ENCODE results near the gene AVPR2.

Gene AVPR2

DNA sequence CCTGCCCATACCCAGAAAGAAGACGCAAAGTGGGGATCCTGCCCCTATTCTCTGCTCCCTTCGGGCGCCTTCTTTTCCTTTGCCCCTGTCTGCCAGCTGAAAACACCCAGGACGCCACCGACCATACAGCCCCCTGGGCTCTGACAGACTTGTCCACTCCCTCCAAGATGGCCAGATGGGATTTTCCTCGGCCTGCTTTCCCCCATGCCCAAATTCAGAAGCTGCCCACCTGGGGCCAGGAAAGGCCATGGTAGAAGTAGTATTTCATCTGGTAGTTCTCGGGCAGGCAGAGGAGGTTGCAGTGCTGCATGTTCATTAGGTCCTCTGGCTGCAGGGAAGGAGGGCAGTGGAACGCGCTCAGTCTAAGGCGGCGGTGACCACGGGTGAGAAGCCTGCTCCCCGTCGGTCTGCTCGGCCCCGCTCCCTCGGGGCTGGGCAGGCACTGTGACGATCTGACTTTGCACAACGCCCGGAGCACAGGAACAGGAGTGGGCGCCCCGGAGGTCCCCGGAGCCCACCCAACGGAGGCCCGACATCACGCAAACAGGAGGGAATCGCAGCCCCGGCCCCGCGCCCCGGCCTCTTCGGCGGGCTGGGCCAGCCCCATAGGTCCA lies 29.8 kb downstream of the AVPR2 start:
- no peak for DNase-seq

DNA sequence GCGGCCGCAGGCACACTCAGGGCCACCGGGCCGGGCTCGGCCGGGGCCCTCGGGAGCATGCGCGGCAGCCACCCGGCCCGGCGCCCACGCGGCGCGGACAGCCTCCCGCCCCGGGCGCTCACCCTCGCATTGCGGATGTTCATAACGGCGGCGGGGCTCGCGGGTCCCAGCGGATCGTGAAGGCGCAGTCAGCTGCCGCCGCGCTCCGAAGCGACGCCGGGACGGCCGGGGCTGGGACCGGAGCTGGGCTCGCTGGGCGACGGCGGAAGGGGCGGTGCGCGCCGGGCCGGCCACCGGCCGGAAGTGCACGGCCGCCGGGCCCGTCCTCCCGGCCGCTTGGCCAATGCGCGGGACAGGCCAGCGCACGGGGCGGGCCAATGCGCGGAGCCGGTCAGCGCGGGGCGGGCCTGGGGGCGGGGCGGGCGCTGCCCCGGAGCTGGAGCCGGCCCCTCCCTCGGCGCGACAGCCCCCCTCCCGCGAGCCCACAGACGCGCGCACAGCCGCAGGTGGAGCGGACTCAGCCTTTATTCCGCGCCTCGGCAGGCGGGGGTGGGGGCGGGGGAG lies 30.4 kb downstream of the AVPR2 start, which contains the start of gene NAA10:
Gene NAA10 (minus strand): TSS at position 276 of the 564 bp plus-strand sequence. CDS start 133 bp downstream, at position 143.
- peak; percentile 37 for DNase-seq

DNA sequence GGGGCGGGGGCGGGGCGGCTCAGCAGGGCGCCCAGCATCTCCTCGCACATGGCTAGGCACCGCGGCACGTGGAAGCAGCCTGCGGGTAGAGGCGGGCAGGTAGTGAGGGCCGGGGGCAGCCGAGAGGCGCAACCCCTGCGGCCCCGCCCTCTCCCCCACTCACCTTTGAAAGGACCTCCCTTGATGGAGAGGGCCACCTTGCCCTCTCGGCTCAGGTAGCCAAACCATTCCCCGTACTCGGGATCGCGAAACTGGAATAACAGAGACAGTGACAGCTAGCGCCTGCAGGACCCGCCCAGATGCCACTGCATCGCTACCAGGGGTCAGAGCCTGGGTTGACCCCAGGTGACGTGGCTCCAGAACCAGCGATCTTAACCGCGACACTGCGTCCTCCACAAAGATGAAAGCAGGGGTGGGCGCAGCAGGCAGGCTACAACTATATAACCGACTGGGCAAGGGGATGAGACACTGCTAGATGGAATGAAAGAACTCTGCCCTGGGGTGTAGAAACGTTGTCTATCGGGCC lies 30.9 kb downstream of the AVPR2 start:
- DNase-seq = no peak

DNA sequence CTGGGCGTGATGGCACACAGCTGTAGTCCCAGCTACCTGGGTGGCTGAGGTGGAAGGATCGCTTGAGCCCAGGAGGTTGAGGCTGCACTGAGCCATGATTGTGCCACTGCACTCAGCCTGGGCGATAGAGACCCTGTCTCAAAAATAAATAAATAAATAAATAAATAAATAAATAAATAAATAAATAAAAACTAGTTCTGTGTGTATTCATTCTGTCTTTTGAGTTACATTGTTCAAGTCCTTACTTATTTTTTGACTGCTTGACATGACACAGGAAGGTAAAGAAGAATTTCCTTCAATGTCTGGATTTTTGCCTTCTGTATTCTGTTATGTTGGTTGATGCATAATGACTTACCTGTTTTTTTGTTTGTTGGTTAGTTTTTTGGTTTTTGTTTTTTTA lies 32.6 kb downstream of the AVPR2 start:
- DNase-seq = no peak

DNA sequence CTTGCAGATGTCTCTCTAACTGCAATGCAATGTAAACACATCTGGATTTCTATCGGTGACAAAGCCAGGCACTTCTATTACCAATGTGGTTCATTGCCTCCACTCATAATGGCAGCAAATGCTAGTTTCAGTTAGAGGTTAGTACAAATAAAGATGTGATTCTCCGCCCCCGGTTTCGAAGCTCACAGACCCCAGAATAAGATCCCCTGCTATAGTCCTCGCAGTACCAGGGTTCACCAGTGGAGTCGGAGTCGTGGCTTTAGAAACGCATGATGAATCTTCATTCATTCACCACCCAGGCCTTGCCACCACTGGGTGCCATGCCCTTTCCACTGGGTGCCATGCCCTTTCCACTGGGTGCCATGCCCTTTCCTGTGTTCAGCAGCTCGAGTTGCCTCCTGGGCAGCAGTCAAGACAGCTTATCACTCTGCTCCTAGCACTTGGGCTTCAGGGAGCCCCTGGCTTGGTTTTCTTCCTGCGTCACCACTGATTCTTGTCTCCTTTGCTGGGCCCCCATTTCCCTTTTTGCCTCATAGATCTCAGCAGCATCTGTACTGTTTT lies 33.8 kb downstream of the AVPR2 start:
- DNase-seq = no peak

DNA sequence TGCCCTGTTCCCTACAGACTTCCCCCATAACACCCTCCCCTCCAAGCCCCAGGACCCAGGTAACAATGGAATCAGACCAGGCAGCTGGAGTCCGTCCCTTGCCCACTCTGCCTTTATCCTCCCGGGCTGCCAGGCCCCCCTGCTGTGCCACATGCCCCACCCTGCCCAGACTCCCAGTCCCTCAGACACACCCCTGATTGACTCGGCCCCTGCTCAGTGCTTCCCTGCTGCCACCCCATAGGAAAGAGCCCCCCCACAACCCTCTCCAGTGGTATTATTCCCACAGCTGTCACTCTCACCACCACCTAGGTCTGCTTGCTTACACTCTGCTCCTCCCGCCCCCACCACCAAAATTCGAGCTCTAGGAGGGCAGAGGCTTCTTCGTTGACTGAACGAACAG lies 35.1 kb downstream of the AVPR2 start:
- DNase-seq = no peak

DNA sequence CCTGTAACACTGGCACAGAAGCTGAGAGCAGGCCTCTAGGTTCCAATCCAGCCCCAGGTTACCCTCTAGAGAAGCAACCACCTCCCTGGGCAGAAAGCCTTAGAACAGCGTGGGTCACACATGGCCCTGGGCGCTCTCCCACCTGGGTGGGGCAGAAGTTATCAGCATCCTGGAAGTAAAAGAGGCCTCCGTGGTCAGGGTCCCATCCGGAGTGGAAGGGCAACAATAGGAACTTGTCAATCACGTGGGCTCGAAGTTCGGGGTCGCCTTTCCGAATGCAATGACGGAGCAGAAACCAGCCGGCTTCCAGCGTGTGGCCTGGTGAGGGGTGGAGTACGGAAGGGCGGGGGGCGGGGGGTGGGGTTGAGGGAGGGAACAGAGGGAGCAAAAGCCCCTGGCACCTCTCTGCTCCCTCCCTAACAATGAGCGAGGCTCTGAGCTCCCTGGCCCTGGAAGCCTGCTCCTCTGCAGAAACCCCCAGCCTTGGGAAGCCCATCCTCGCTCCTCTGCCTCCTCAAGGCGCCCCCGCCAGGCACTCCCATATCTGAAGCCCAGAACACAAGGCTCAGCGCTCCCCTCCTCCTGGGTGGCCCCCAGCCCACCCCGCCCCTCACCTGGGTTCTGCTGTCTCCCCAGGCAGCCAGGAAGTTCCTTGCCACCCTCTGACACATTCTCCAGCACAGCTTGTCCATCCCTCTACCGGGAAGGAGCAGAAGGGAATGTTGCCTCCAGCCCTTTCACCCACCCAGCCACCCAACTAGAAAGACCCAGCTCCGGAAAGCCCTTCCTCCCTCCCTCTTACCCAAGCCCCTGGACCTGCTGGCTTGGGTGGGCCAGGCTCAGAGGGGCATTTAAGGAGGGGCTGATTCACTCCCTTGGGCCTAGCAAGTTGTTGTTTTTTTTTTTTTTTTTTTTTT lies 37.1 kb downstream of the AVPR2 start:
- DNase-seq = no peak

DNA sequence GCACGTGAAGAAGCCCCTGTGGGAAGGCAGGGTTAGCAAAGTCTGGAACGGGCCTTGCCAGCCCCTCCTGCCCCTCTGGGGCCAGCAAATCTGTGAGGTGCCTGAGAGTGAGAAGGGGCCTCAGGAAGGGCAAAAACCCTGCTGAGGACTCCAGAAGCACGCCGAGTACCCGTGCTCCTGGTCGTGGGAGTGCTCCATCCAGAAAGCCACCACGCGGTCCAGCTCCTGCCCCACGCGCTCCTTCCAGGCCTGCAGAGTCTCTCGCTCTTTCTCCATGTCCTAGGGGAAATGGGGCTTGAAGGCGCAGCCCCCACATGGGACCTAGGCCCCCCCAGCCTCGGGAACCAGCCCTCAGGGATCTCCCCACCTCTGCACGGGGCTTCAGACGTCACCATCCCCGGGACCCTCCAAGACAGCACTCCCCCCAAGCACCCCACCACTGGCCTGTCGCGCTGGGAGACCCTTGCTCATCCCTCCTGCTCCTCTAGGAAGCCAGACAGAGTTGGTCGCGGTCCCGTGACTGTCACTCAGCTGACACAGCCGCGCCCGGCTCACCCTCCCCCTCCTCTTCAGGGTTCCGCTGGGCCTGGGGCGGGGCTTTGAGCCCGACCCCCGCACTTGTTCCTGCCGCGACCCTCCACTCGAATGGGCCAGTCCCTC lies 39.8 kb downstream of the AVPR2 start, which contains the start of gene RENBP:
Gene RENBP (minus strand): TSS at position 504 of the 660 bp plus-strand sequence. CDS start 33 bp downstream, at position 471.
- DNase-seq = no peak

DNA sequence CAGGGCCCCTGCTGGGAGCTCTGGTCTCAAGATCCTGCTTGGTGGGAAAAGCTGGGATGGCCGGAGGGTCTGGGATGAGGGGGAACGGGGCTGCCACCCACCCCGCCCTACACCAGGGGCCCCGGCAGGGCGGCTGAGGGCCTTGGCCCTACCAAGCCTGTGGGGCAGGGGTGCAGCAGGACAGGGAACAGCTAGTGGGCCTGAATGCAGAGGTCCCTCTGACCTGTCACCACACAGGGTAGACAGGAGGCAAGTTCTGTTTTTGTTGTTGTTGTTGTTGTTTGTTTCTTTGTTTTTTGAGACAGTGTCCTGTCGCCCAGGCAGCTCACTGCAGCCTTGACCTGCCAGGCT lies 40.3 kb downstream of the AVPR2 start:
- no peak for DNase-seq

DNA sequence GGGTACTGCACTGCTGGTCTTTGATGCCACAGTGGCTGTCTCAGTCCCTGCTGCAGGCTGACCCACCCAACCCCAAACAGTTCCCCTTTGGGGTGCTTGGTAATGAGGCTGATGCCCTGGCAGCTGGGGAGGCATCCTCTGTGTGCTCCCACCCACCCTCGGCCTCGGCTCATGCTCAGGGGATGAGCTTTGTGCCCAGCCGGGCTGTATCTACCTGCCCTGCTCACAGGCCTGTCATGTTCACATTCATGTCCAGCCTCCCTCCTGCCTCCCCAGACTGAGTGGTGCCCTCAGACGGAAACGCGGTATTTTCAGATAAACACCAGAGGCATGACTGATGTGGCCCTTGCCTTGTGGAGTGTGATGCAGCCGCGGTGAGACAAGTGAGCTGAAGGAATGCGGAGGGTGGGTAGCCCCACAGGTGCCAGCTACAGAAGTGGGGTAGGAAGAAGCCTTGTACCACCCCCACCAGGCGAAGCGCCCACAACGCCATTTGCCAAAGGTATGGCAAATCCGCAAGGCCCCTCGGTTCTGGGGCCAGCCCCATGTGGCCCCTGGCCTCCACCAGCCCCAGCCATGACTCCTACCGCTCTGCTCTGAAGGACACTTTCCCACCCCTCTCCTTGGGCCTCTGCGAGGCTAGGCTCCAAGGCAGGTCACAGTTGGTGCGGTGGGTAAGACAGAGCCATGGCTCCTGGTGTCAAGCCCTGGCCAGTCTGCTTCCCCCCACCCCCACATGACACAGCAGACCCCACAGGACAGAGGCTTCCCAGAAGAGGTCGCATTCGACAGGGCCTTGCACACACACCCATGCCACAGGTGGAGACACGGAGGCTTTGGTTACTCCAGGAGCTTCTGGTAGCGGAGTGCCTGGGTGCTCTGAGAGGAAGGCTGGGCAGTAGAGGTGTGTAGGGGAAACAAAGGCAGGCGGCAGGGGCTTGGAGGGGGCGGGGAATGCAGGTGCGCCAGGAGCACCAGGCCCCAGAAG lies 41.8 kb downstream of the AVPR2 start:
- no peak for DNase-seq

DNA sequence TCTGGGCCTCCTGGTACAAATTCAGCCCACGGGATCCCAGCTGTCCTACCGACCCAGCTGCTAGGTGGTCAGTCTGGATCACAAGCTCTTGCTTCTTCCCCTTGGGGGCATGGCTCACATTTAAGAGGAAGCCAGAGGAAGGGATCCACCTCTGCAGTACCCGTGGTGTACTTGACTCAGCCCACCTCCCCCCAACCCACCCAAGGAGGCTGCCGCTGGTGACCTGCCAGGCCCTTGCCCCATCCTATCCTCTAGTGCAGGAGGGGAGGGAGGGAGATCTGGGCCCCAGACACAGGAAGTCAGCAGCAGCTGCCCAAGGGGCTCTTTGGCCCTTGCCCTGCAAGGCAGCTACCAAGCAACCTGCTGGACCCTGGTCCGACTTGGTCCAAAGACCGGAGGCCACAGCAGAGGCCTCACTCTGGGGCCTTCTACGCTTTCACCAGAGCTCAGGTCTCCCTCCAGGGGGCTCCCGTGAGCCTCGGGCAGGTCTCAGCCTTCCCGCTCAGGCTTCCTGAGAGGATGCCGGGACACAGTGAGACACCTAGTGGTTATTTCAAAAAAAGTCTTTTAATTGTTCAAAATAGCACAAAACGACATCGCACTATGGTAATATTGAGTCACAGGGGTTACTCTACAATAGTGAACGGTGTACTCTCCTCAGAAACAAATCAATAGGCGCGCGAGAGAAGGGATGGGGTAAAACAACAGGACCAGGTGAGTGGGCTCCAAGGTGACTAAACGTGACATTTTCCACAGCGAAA lies 42.7 kb downstream of the AVPR2 start:
- DNase-seq = peak; percentile 64

DNA sequence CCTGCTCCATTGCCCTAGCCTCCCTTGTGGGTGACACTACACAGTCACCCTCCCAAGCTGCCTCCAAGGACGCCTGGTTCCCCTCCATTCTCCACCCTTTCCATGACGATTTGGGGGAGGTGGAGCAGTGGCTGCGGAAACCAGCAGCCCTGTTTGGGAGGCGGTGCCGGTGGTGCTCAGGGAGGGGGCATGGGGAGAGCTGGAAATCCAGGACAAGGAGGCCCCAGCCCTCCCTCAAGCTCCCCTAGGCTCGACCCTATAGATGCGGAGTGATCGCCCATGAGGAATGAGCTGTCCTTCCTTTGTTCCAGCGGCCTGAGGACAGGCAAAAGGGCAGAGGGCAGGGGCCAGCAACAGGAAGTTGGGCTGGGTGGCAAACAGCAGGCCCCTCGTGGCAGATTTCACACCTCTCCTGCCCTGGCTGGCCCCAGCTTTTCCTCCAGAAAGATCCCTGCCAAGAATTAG lies 43.6 kb downstream of the AVPR2 start:
- no peak for DNase-seq

DNA sequence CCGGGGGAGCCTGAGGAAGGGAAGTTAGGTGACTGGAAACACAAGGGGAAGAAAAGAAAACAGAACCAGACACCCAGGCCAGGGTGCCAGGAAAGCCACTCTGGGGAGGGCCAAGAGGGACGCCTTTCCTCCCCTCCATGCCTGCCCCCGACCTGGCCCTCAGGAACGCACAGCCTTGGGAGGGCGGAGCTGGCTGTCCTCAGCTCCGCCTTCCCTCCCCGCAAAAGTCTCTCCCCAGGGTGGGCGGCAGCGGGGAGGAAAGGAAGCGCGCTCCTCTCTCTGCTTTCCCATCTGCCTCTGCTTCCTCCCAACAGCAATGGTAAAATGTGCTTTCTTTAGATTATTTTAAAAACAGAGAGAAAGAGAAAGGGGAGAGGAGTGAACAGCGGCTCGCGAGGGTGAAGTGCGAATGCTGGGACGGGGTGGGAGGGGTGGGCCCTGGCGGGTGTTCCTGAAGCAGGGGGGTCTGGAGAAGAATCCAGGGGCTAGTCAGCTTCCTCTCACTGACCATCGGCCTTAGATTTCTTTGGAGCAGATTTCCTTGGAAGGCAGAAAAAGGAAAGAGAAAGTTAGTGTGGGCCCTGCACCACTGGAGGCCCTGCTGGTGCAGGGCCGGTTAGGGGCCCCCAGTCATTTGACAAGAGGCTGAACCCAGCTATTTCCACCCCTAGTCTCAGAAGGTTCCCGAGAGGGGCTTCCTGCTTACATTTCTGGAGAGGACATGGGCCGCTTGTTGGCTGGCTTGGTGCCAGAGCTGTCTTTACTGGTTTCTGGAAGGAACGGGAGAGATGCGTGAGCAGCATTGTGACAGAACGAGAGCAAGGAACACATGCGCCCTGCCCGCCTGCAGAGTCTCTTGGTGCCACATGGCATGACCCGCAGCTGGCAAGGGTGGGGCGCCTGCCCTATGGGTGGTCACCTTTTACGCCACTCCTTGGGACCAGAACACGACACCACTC lies 44.7 kb downstream of the AVPR2 start:
- no peak for DNase-seq

DNA sequence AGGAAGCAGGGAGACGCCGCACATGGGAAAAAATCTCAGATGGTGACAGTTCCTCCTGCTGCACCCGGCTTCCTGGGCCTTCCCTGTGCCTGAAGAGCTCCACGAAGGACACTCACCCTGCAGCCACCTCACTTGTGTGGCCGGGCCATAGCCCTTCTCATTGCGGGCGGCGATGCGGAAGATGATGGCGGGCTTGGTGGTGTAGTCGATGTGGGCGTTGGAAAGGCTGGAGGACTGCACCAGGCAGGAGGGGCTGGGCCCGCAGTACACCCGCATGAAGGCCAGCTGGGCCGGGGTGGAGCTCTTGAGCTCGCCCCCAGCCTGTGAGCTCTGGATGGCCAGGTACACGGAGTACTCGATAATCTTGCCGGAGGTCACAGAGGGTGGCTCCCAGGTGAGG lies 45.7 kb downstream of the AVPR2 start:
- DNase-seq = no peak

DNA sequence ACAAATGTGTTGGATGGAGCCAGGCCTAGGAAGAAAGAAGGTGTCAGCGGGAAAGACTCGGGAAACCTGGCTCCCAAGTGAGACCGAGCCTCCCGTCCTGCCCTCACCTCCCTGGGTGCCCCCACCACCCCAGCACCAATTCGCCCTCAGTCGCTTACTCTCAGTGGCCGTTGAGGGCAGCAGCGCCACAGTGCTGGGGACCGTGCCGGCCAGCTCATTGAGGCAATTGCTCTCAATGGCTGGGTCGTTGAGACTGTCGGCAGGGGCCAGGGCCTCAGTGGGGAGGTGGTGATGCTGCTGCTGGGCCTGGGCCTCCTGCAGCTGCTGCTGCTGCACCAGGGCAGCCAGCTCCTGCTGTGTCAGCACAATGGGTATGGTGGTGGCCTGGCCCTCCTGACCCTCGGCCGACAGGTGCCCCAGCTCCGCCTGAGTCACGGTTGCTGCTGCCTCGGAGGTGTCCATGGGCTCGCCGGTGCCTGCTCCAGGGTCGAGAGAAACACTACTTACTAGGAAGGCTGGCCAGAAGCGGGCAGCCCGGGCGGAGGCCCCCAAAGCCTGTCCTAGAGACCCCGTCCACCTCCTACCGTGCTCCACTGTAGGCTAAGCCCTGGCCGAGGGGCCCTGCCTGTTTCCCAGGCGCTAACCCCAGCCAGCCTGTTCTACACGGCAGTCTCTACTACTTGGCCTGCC lies 47.4 kb downstream of the AVPR2 start:
- no peak for DNase-seq

DNA sequence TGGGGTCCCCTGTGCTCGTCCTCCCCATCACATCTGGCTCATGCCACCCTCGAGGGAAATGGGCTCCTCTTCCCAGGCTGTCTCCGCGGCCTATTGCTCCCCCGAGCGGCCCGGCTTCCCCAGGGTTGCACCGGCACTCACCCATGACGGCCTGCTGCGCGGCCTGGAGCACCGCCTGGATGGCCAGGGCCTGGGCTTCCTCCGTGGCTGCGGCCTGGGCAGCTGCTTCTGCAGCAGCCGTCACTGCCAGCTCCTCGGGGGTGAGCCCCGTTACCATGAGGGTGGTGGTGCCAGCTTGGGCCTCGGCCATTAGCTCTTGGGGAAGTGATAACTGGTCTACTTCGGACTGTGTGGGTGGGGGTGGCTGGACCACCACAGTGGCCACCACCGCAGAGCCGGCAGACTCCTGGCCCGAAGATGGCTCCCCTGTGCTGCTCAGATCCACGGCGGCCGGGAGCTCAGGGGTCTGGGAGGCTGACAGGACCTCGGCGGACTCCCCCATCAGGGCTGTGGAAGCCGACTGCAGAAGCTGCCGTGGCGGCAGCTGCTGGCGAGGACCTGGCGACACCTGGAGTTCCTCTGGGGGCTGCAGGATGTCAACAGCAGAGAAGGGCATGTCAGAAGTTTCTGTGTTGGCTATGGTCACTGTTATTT lies 48.0 kb downstream of the AVPR2 start:
- DNase-seq = no peak

DNA sequence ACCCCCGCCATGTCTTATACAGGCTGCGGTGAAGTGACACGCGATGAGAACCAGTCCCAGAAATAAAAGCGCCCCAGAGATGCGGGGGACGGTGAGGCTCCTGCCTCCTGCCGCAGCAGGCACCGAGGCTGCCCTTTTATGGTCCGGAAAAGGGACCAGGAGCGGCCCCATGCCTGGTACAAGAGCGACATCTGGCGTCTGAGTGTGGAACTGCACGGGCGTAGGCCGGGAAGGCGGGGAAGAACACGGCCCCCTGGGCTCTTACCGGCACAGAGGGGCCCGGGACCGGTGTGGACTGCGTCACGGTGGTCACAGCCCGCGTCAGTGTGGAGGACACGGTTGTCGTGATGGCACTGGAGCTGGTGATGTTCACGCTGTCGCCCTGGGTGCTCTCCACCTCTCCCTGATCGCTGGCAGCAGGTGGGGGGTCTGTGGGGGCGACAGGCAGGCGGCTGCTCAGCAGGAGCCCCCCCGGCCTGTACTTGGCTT lies 48.9 kb downstream of the AVPR2 start:
- DNase-seq = peak; percentile 56

Measured in activated effector memory CD4-positive, alpha-beta T cell treated with Interleukin-2 at 50 U/mL for 16 hours (primary cell).